Measurements from ENCODE around the gene NELFA. TPM values are rescaled to one million over a fixed set of nuclear protein-coding genes. Genes with fewer than 3 reads are reported as not detected.

NELFA gene
- total and polyA plus RNA-seq, 2 of the 4 experiments (the other 2 are of a cell fraction): 4.3 to 21.9 TPM

- in situ Hi-C loops (cut with MboI; ENCODE audit: low sequenced_read_pairs) (no loop called here), dilution Hi-C loops (cut with HindIII; ENCODE audit: low sequenced_read_pairs, unreplicated experiment) (no loop called here), intact Hi-C loops (cut with micrococcal nuclease) (no loop called here)
- Histone ChIP-seq H3K56ac (ENCODE audit: extremely low read depth, insufficient read depth, low read length) (no peak overlapping the region), H3K4me1 (ENCODE audit: control insufficient read depth, insufficient read depth, low read length) (peaks cover 6% of the 10 kb centered on the region; the same call in 1 of the 2 replicates), H2BK15ac (ENCODE audit: low read depth, low read length) (no peak overlapping the region), H3K4ac (ENCODE audit: low read depth, low read length) (peak overlapping the region; percentile 91), H4K8ac (ENCODE audit: low read depth in 2 of 2, low read length in 2 of 2) (peak overlapping the region; percentile 90 to 100), H4K5ac (ENCODE audit: low read depth, low read length) (peak overlapping the region; percentile 99), H2BK5ac (ENCODE audit: low read depth, low read length, poor library complexity, severe bottlenecking) (peak overlapping the region; percentile 95), H3K27ac (ENCODE audit: insufficient read depth, low read length) (peak overlapping the region; percentile 98), H2BK20ac (ENCODE audit: low read depth, low read length) (no peak overlapping the region), H2AK5ac (ENCODE audit: low read depth, low read length) (peak overlapping the region; percentile 90), H2AK9ac (replicated peaks; ENCODE audit: low read depth, low read length, poor library complexity) (peak overlapping the region; percentile 91), H3K23ac (ENCODE audit: low read depth, low read length) (peak overlapping the region; percentile 84), H4K91ac (ENCODE audit: insufficient read depth, low read depth, low read length) (peak overlapping the region; percentile 93; the same call in 1 of the 2 replicates), H3K4me3 (ENCODE audit: insufficient read depth, low read depth, low read length) (peak overlapping the region; percentile 100), H4K20me1 (ENCODE audit: insufficient read depth, low read length) (peaks cover 19% of the 10 kb centered on the region), H3K79me1 (ENCODE audit: low read depth in 1 of 2, low read length in 2 of 2) (peaks cover 20 to 44% of the 10 kb centered on the region in 2 experiments), H3K9me1 (ENCODE audit: insufficient read depth, low read length) (peaks cover 4% of the 10 kb centered on the region), H3K36me3 (ENCODE audit: control insufficient read depth, insufficient read depth, low read length) (peaks cover 8% of the 10 kb centered on the region), H3K4me2 (ENCODE audit: low read depth, low read length) (peak overlapping the region; percentile 66; the same call in 1 of the 2 replicates), H3K18ac (ENCODE audit: low read depth, low read length) (peak overlapping the region; percentile 98), H3K14ac (replicated peaks; ENCODE audit: low read depth, low read length) (peak overlapping the region; percentile 84), H3K9ac (ENCODE audit: low read depth, low read length) (peak overlapping the region; percentile 100), H3K27me3 (ENCODE audit: control insufficient read depth, insufficient read depth, low read length) (no peaks in the 10 kb centered on the region), H2BK120ac (ENCODE audit: low read depth, low read length) (peak overlapping the region; percentile 15; the same call in 1 of the 2 replicates), H2AFZ (replicated peaks; ENCODE audit: low read length, poor library complexity) (peak overlapping the region; percentile 100), H3K9me3 (ENCODE audit: control insufficient read depth, insufficient read depth, low read length) (no peaks in the 10 kb centered on the region)
- ChIA-PET CTCF (no interaction called here), POLR2A (ENCODE audit: unreplicated experiment) (no interaction called here)
- ATAC-seq (ENCODE audit: low read depth) (peak; percentile 22; the same call in 1 of the 2 replicates), DNase-seq (no peak)
- 0% methylated on average over 13 of the region's 27 CpGs; no CpG with 5 or more reads in 1 of the 2 experiments for WGBS, 2 experiments (ENCODE audit: extremely low coverage in 2 of 2, insufficient read length in 1 of 2)
- TF ChIP-seq POLR2A (IDR thresholded peaks at IDR 0.05; ENCODE audit: low read depth, low read length): 0 out of 2 replicates have a peak, but pooled peaks have one; percentile 44
- TF ChIP-seq MXI1 (IDR thresholded peaks at IDR 0.05; ENCODE audit: borderline replicate concordance, low read depth, low read length): no peak
- BruUV-seq (replicated peaks): no TSS peak
These were observed 178 bp downstream of the NELFA start for GRCh38 chr4:2008671-2008920.
